Measurements from ENCODE around the gene FRMD1. TPM values are rescaled to one million over a fixed set of nuclear protein-coding genes. Genes with fewer than 3 reads are reported as not detected.

Gene FRMD1
- not detected for polyA plus RNA-seq (2013, experiment 1 of 2)
- not detected for polyA plus RNA-seq (2013, experiment 2 of 2)

GRCh38 chr6:168078943-168079405 lies at the start of gene FRMD1:
FRMD1 (minus strand) TSS chr6:168079212; CDS start chr6:168079094, 118 bp downstream.
- no peak within 1 kb of the TSS for H2BK12ac ChIP-seq (ENCODE audit: low read length in 2 of 2)
- peaks cover 35% of the 10 kb centered on the region in 2 experiments for H3K27me3 ChIP-seq (ENCODE audit: control insufficient read depth in 1 of 2, insufficient read depth in 1 of 2, low read length in 2 of 2)
- no peak within 1 kb of the TSS for H3K4me3 ChIP-seq (ENCODE audit: insufficient read depth in 1 of 2, low read depth in 1 of 2, low read length in 2 of 2)
- H3K79me1 ChIP-seq (replicated peaks; ENCODE audit: low read length, poor library complexity, severe bottlenecking) = no peaks in the 10 kb centered on the region
- no peaks in the 10 kb centered on the region for H3K9me3 ChIP-seq (ENCODE audit: control insufficient read depth, low read length)
- H3K27ac ChIP-seq (ENCODE audit: low read length, poor library complexity, severe bottlenecking) = no peak within 1 kb of the TSS
- no peak within 1 kb of the TSS for H2BK5ac ChIP-seq (ENCODE audit: low read depth, low read length, poor library complexity, severe bottlenecking)
- 86% methylated on average over 21 of the region's 21 CpGs for WGBS
- peak within 1 kb of the TSS in 1 of 2 experiments; percentile 11 for H3K14ac ChIP-seq (ENCODE audit: low read length in 2 of 2)
- no peak within 1 kb of the TSS for H2AFZ ChIP-seq (ENCODE audit: low read depth, low read length)
- no peak within 1 kb of the TSS for H2BK120ac ChIP-seq (ENCODE audit: low read depth, low read length)
- peak within 1 kb of the TSS; percentile 12 for H4K8ac ChIP-seq (ENCODE audit: low read length)
- peaks cover 24% of the 10 kb centered on the region for H3K4me1 ChIP-seq (ENCODE audit: control insufficient read depth, insufficient read depth, low read depth, low read length)
- no peaks in the 10 kb centered on the region for H3K36me3 ChIP-seq (ENCODE audit: control insufficient read depth in 1 of 2, insufficient read depth in 2 of 2, low read depth in 1 of 2, low read length in 2 of 2)
- DNase-seq = no peak
- H3K4ac ChIP-seq (ENCODE audit: low read depth in 1 of 2, low read length in 2 of 2) = no peak within 1 kb of the TSS
- peak within 1 kb of the TSS; percentile 4 for H2BK15ac ChIP-seq (ENCODE audit: low read depth, poor library complexity, severe bottlenecking)
- no peak within 1 kb of the TSS for H3K4me2 ChIP-seq (ENCODE audit: low read length, poor library complexity, severe bottlenecking)
- no peak within 1 kb of the TSS for H4K91ac ChIP-seq (ENCODE audit: low read length)
- no peak within 1 kb of the TSS for H2AK5ac ChIP-seq (ENCODE audit: low read length, severe bottlenecking)
- H3K23ac ChIP-seq (ENCODE audit: low read length in 2 of 2) = no peak within 1 kb of the TSS
- peak within 1 kb of the TSS in 1 of 2 experiments; percentile 11 for H3K18ac ChIP-seq (ENCODE audit: low read depth in 1 of 2, low read length in 2 of 2)
- H3K9ac ChIP-seq (ENCODE audit: low read length) = no peak within 1 kb of the TSS

DNA sequence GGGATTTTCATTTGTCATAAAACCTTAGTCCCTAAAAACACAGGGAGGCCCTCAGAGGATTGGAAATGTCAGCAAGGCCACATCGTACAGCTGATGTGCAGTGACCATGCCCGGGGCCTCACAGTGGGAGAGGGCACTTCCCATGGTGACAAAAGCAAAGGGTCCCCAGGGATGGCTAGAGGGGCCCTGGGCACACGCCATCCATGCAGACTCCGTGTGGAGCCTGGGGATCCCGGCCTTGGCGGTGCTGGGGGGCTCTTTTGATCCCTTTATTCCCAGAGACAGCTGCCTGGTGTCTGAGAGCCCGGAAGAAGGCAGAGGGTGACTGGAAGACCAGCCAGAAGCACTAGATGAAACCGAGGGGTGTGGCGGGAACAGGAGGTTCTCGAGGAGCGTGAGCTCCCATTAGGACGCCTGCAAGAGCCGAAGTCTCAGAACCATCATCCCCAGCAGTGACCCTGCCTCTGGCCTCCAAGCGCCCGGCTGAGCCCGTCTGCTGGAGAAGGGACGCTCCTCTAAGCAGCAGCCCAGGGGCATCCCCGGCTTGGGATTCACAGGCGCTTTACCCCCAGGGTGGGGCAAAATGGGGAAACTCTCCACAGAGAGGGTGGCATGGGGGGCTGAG lies 49.1 kb upstream of the FRMD1 start:
- no peak for DNase-seq
- H3K9me3 ChIP-seq (ENCODE audit: control insufficient read depth, low read length) = no peaks in the 10 kb centered on the region
- H4K8ac ChIP-seq (ENCODE audit: low read length) = no peak overlapping the region
- no peak overlapping the region for H3K4ac ChIP-seq (ENCODE audit: low read depth in 1 of 2, low read length in 2 of 2)
- H3K79me1 ChIP-seq (replicated peaks; ENCODE audit: low read length, poor library complexity, severe bottlenecking) = no peaks in the 10 kb centered on the region
- no peak overlapping the region for H3K27ac ChIP-seq (ENCODE audit: low read length, poor library complexity, severe bottlenecking)
- no peaks in the 10 kb centered on the region for H3K36me3 ChIP-seq (ENCODE audit: control insufficient read depth in 1 of 2, insufficient read depth in 2 of 2, low read depth in 1 of 2, low read length in 2 of 2)
- no peak overlapping the region for H3K4me2 ChIP-seq (ENCODE audit: low read length, poor library complexity, severe bottlenecking)
- peaks cover 10% of the 10 kb centered on the region for H3K4me1 ChIP-seq (ENCODE audit: control insufficient read depth, insufficient read depth, low read depth, low read length)
- no peak overlapping the region for H3K23ac ChIP-seq (ENCODE audit: low read length in 2 of 2)
- H2BK15ac ChIP-seq (ENCODE audit: low read depth, poor library complexity, severe bottlenecking) = no peak overlapping the region
- no peak overlapping the region for H3K18ac ChIP-seq (ENCODE audit: low read depth in 1 of 2, low read length in 2 of 2)
- no peak overlapping the region for H2BK12ac ChIP-seq (ENCODE audit: low read length in 2 of 2)
- no peak overlapping the region for H2BK120ac ChIP-seq (ENCODE audit: low read depth, low read length)
- H3K9ac ChIP-seq (ENCODE audit: low read length) = no peak overlapping the region
- H2AK5ac ChIP-seq (ENCODE audit: low read length, severe bottlenecking) = no peak overlapping the region
- no peak overlapping the region for H4K91ac ChIP-seq (ENCODE audit: low read length)
- H2BK5ac ChIP-seq (ENCODE audit: low read depth, low read length, poor library complexity, severe bottlenecking) = no peak overlapping the region
- WGBS = 95% methylated on average over 18 of the region's 19 CpGs
- no peak overlapping the region for H2AFZ ChIP-seq (ENCODE audit: low read depth, low read length)
- no peak overlapping the region for H3K4me3 ChIP-seq (ENCODE audit: insufficient read depth in 1 of 2, low read depth in 1 of 2, low read length in 2 of 2)
- peaks cover 41 to 49% of the 10 kb centered on the region in 2 experiments for H3K27me3 ChIP-seq (ENCODE audit: control insufficient read depth in 1 of 2, insufficient read depth in 1 of 2, low read length in 2 of 2)
- H3K14ac ChIP-seq (ENCODE audit: low read length in 2 of 2) = no peak overlapping the region

- H3K79me1 ChIP-seq (replicated peaks; ENCODE audit: low read length, poor library complexity, severe bottlenecking) = no peaks in the 10 kb centered on the region
- DNase-seq = no peak
- H2BK5ac ChIP-seq (ENCODE audit: low read depth, low read length, poor library complexity, severe bottlenecking) = no peak overlapping the region
- no peak overlapping the region for H2AK5ac ChIP-seq (ENCODE audit: low read length, severe bottlenecking)
- no peak overlapping the region for H2BK120ac ChIP-seq (ENCODE audit: low read depth, low read length)
- H2BK15ac ChIP-seq (ENCODE audit: low read depth, poor library complexity, severe bottlenecking) = no peak overlapping the region
- H2BK12ac ChIP-seq (ENCODE audit: low read length in 2 of 2) = no peak overlapping the region
- no peaks in the 10 kb centered on the region for H3K36me3 ChIP-seq (ENCODE audit: control insufficient read depth in 1 of 2, insufficient read depth in 2 of 2, low read depth in 1 of 2, low read length in 2 of 2)
- no peak overlapping the region for H3K14ac ChIP-seq (ENCODE audit: low read length in 2 of 2)
- H3K23ac ChIP-seq (ENCODE audit: low read length in 2 of 2) = no peak overlapping the region
- no peak overlapping the region for H3K4me2 ChIP-seq (ENCODE audit: low read length, poor library complexity, severe bottlenecking)
- no peak overlapping the region for H3K4ac ChIP-seq (ENCODE audit: low read depth in 1 of 2, low read length in 2 of 2)
- no peaks in the 10 kb centered on the region for H3K9me3 ChIP-seq (ENCODE audit: control insufficient read depth, low read length)
- peaks cover 4% of the 10 kb centered on the region for H3K4me1 ChIP-seq (ENCODE audit: control insufficient read depth, insufficient read depth, low read depth, low read length)
- WGBS = 86% methylated on average over 8 of the region's 10 CpGs
- peaks cover 41 to 49% of the 10 kb centered on the region in 2 experiments for H3K27me3 ChIP-seq (ENCODE audit: control insufficient read depth in 1 of 2, insufficient read depth in 1 of 2, low read length in 2 of 2)
- H4K8ac ChIP-seq (ENCODE audit: low read length) = no peak overlapping the region
- H3K4me3 ChIP-seq (ENCODE audit: insufficient read depth in 1 of 2, low read depth in 1 of 2, low read length in 2 of 2) = no peak overlapping the region
- no peak overlapping the region for H3K27ac ChIP-seq (ENCODE audit: low read length, poor library complexity, severe bottlenecking)
- H2AFZ ChIP-seq (ENCODE audit: low read depth, low read length) = no peak overlapping the region
- H3K18ac ChIP-seq (ENCODE audit: low read depth in 1 of 2, low read length in 2 of 2) = no peak overlapping the region
- H4K91ac ChIP-seq (ENCODE audit: low read length) = no peak overlapping the region
- no peak overlapping the region for H3K9ac ChIP-seq (ENCODE audit: low read length)
Observed at GRCh38 chr6:168127384-168127868, 48.4 kb upstream of the FRMD1 start.

DNA sequence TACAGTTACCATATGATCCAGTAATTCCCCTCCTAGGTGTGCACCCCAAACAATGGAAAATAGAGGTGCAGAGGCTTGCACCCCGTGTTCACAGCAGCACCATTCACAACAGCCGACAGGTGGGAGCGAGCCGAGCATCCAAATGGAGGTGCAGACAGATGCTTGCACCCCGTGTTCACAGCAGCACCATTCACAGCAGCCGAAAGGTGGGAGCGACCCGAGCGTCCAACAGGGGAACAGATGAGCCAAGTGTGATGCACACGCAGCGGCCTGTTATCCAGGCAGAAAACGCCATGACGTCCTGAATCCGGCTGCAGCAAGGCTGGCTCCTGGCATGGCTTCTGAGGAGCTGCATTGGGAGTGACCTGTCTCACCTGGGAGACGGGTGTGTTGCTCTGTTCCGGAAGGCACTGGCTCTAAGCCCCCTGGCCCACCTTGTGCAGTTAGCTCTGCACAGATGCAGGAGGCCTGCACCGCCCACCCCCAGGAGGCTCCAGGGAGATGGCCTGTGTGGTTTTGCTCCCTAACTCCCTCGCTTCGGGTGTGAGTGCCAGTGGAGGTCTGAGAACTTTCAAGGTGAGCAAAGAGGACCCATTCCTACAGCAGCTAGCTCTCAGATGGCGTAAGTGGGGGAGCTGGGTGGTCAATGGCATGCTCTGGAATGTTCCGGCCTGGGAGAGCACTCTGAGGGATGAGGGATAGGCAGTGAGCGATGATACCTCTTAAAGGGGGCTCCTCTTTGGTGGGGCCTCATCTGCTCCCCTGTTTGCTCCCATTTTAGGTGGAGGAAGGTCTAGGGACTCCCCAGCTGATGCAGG lies 47.8 kb upstream of the FRMD1 start:
- Histone ChIP-seq H3K4me2 (ENCODE audit: low read length, poor library complexity, severe bottlenecking) (no peak overlapping the region), H3K23ac (ENCODE audit: low read length in 2 of 2) (no peak overlapping the region), H3K18ac (ENCODE audit: low read depth in 1 of 2, low read length in 2 of 2) (no peak overlapping the region), H3K36me3 (ENCODE audit: control insufficient read depth in 1 of 2, insufficient read depth in 2 of 2, low read depth in 1 of 2, low read length in 2 of 2) (no peaks in the 10 kb centered on the region), H2BK120ac (ENCODE audit: low read depth, low read length) (no peak overlapping the region), H2AFZ (ENCODE audit: low read depth, low read length) (no peak overlapping the region), H3K4me3 (ENCODE audit: insufficient read depth in 1 of 2, low read depth in 1 of 2, low read length in 2 of 2) (no peak overlapping the region), H3K9me3 (ENCODE audit: control insufficient read depth, low read length) (no peaks in the 10 kb centered on the region), H4K91ac (ENCODE audit: low read length) (no peak overlapping the region), H3K4ac (ENCODE audit: low read depth in 1 of 2, low read length in 2 of 2) (no peak overlapping the region), H3K27me3 (ENCODE audit: control insufficient read depth in 1 of 2, insufficient read depth in 1 of 2, low read length in 2 of 2) (peaks cover 34 to 49% of the 10 kb centered on the region in 2 experiments), H3K27ac (ENCODE audit: low read length, poor library complexity, severe bottlenecking) (no peak overlapping the region), H2BK15ac (ENCODE audit: low read depth, poor library complexity, severe bottlenecking) (no peak overlapping the region), H3K9ac (ENCODE audit: low read length) (no peak overlapping the region), H3K4me1 (ENCODE audit: control insufficient read depth, insufficient read depth, low read depth, low read length) (no peaks in the 10 kb centered on the region), H2BK12ac (ENCODE audit: low read length in 2 of 2) (no peak overlapping the region), H2BK5ac (ENCODE audit: low read depth, low read length, poor library complexity, severe bottlenecking) (no peak overlapping the region), H3K79me1 (replicated peaks; ENCODE audit: low read length, poor library complexity, severe bottlenecking) (no peaks in the 10 kb centered on the region), H4K8ac (ENCODE audit: low read length) (no peak overlapping the region), H2AK5ac (ENCODE audit: low read length, severe bottlenecking) (no peak overlapping the region), H3K14ac (ENCODE audit: low read length in 2 of 2) (no peak overlapping the region)
- 94% methylated on average over 22 of the region's 22 CpGs for WGBS
- DNase-seq = no peak

Data from mesenchymal stem cell (in vitro differentiated cells and primary cell).